Limb (tissue), 2 donors: Measurements from ENCODE around the gene PAFAH2.

Experiments used
- DNase-seq, 2 donors: peaks; one replicate each; pipeline ENCODE4 v3.0.0-alpha.2; 2016; ENCODE audit errors: extremely low spot score in 2 of 2

PAFAH2 gene

GRCh38 chr1:25997828-25998761 lies at the start of gene PAFAH2:
TSS of gene PAFAH2 (minus strand) at chr1:25998063. CDS start at chr1:25990816, 7,247 bp downstream.
- peak; percentile 97 to 100 for DNase-seq

GRCh38 chr1:26047278-26047874 lies 49.5 kb upstream of the PAFAH2 start:
- DNase-seq: no peak

GRCh38 chr1:26046246-26047095 lies 48.6 kb upstream of the PAFAH2 start:
- no peak for DNase-seq

GRCh38 chr1:26045722-26046245 lies 47.9 kb upstream of the PAFAH2 start, which contains the start of gene SLC30A2:
TSS of gene SLC30A2 (minus strand) at chr1:26046118. CDS start at chr1:26045896, 222 bp downstream.
- no peak for DNase-seq

- no peak for DNase-seq
Observed at GRCh38 chr1:26044971-26045721, 47.3 kb upstream of the PAFAH2 start.

- no peak for DNase-seq
Observed at GRCh38 chr1:26044414-26044813, 46.6 kb upstream of the PAFAH2 start.

- DNase-seq: no peak
Observed at GRCh38 chr1:26043765-26044164, 45.9 kb upstream of the PAFAH2 start.

- no peak for DNase-seq
Observed at GRCh38 chr1:26041978-26042377, 44.1 kb upstream of the PAFAH2 start.

- DNase-seq: no peak
Observed at GRCh38 chr1:26041401-26041800, 43.5 kb upstream of the PAFAH2 start.

GRCh38 chr1:26038904-26039303 lies 41.0 kb upstream of the PAFAH2 start:
- no peak for DNase-seq

- DNase-seq: no peak
Observed at GRCh38 chr1:26038477-26038876, 40.6 kb upstream of the PAFAH2 start.

GRCh38 chr1:26037904-26038303 lies 40.0 kb upstream of the PAFAH2 start:
- no peak for DNase-seq

- DNase-seq: no peak
Observed at GRCh38 chr1:26036756-26037281, 39.0 kb upstream of the PAFAH2 start.

- DNase-seq: peak; percentile 78 to 92
Observed at GRCh38 chr1:26035959-26036755, 38.3 kb upstream of the PAFAH2 start.

GRCh38 chr1:26035203-26035958 lies 37.5 kb upstream of the PAFAH2 start:
- peak; percentile 89 to 94 for DNase-seq

- no peak for DNase-seq
Observed at GRCh38 chr1:26034504-26035202, 36.8 kb upstream of the PAFAH2 start.

GRCh38 chr1:26032656-26033357 lies 34.9 kb upstream of the PAFAH2 start:
- DNase-seq: no peak
